ENCODE measurements around the gene SNX24. TPM values are rescaled to one million over a fixed set of nuclear protein-coding genes. Genes with fewer than 3 reads are reported as not detected.

Gene SNX24
- total RNA-seq, 1 experiment from 2014 or later: 10.8 TPM

DNA sequence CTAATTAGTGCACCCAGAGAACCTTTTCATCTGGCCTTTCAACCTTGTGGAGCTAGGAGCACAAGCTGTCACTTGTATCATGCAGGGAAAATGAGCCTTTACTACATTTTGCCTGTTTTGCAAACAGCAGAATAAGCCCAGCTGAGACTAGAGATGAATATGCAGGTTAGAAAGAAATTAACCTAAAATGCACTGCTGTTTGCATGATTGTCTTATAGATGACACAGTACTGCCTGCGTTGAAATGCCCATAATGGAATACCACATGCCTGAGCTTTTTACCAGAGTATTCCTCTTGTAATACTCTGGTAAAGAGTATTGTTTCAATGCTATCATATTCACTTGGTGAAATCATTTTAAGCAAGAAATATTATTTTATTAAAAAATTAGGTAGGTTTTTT lies 90.7 kb downstream of the SNX24 start:
- no peaks in the 10 kb centered on the region for H3K27me3 ChIP-seq (ENCODE audit: insufficient read depth, low read length)
- intact Hi-C loops (cut with micrococcal nuclease): no loop called here
- ATAC-seq: no peak
- no peak overlapping the region for H3K4me3 ChIP-seq (replicated peaks in 1 of 2; ENCODE audit: low read depth in 1 of 2, low read length in 2 of 2)
- H3K4me1 ChIP-seq (ENCODE audit: control insufficient read depth in 1 of 2, insufficient read depth in 2 of 2, low read length in 2 of 2): no peaks in the 10 kb centered on the region
- H2AFZ ChIP-seq (ENCODE audit: low read depth, low read length, poor library complexity, severe bottlenecking): no peak overlapping the region
- no peaks in the 10 kb centered on the region for H3K9me3 ChIP-seq (ENCODE audit: control insufficient read depth in 1 of 2, insufficient read depth in 1 of 2, low read depth in 1 of 2, low read length in 2 of 2)
- no peaks in the 10 kb centered on the region for H3K9me2 ChIP-seq (ENCODE audit: insufficient read depth)
- no peaks in the 10 kb centered on the region for H4K20me1 ChIP-seq (ENCODE audit: insufficient read depth)
- H3K4me2 ChIP-seq (ENCODE audit: low read length): no peak overlapping the region
- no peaks in the 10 kb centered on the region for H3K36me3 ChIP-seq (ENCODE audit: control insufficient read depth in 1 of 2, insufficient read depth in 2 of 2, low read length in 2 of 2)
- no peak overlapping the region for H3K9ac ChIP-seq (ENCODE audit: low read length)
- H3K79me2 ChIP-seq (ENCODE audit: insufficient read depth, low read length): no peaks in the 10 kb centered on the region
- BruUV-seq (replicated peaks): no TSS peak
- ChIA-PET RAD21 (ENCODE audit: low non-redundant PET in 1 of 2, low total read pairs in 2 of 2, uncharacterized antibody in 2 of 2, unreplicated experiment in 2 of 2) (no interaction called here), CTCF (no interaction called here), POLR2A (no interaction called here)
- no peak for DNase-seq (ENCODE audit: low read depth, low spot score)
- no peak overlapping the region for H3K27ac ChIP-seq (ENCODE audit: low read depth, low read length)
- TF ChIP-seq ZFX (IDR thresholded peaks at IDR 0.05) (no peak), SRF (IDR thresholded peaks at IDR 0.05; ENCODE audit: low read depth) (no peak), EGR1 (IDR thresholded peaks at IDR 0.05; ENCODE audit: low read depth) (no peak), SIN3A (IDR thresholded peaks at IDR 0.05; ENCODE audit: low read depth) (no peak), ZNF274 (IDR thresholded peaks at IDR 0.05; ENCODE audit: low read depth, low read length) (no peak), POLR2AphosphoS5 (IDR thresholded peaks at IDR 0.05; ENCODE audit: low read depth, low read length) (no peak)
- TF ChIP-seq, protein P1, sequence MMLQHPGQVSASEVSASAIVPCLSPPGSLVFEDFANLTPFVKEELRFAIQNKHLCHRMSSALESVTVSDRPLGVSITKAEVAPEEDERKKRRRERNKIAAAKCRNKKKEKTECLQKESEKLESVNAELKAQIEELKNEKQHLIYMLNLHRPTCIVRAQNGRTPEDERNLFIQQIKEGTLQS (IDR thresholded peaks at IDR 0.05): no peak

DNA sequence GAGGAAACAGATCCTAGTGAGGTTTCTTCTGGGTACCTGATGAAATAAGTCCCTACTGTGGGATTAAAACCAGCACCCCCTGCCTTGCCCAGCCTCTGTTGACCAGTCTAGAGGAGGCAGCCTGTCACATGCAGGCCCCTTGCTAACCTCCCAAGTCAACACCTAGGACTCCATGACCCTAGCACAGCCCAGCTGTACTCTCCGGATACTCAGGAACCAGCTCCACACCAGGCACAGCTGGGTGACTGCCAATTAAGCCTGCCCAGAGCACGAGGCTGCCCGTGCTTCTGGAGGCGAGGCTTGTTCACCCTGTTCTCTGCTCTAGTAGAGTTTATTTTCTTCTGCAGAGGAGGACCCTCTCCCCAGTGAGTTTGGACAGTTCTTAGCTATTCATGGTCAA lies 92.5 kb downstream of the SNX24 start:
- RAD21 ChIA-PET (ENCODE audit: low non-redundant PET in 1 of 2, low total read pairs in 2 of 2, uncharacterized antibody in 2 of 2, unreplicated experiment in 2 of 2): no interaction called here
- Histone ChIP-seq H3K4me1 (ENCODE audit: control insufficient read depth in 1 of 2, insufficient read depth in 2 of 2, low read length in 2 of 2) (peaks cover 0 to 8% of the 10 kb centered on the region in 2 experiments; a peak in 1 of 4 replicates), H3K27ac (ENCODE audit: low read depth, low read length) (no peak overlapping the region), H3K9me3 (ENCODE audit: control insufficient read depth in 1 of 2, insufficient read depth in 1 of 2, low read depth in 1 of 2, low read length in 2 of 2) (no peaks in the 10 kb centered on the region), H3K36me3 (ENCODE audit: control insufficient read depth in 1 of 2, insufficient read depth in 2 of 2, low read length in 2 of 2) (no peaks in the 10 kb centered on the region), H3K79me2 (ENCODE audit: insufficient read depth, low read length) (no peaks in the 10 kb centered on the region), H2AFZ (ENCODE audit: low read depth, low read length, poor library complexity, severe bottlenecking) (no peak overlapping the region), H3K4me2 (ENCODE audit: low read length) (no peak overlapping the region), H3K9me2 (ENCODE audit: insufficient read depth) (no peaks in the 10 kb centered on the region), H3K27me3 (ENCODE audit: insufficient read depth, low read length) (no peaks in the 10 kb centered on the region), H3K4me3 (replicated peaks in 1 of 2; ENCODE audit: low read depth in 1 of 2, low read length in 2 of 2) (no peak overlapping the region), H3K9ac (ENCODE audit: low read length) (no peak overlapping the region), H4K20me1 (ENCODE audit: insufficient read depth) (no peaks in the 10 kb centered on the region)
- POLR2A ChIA-PET: no interaction called here
- ATAC-seq (no peak), DNase-seq (ENCODE audit: low read depth, low spot score) (no peak)
- intact Hi-C loops (cut with micrococcal nuclease): no loop called here
- BruUV-seq (replicated peaks): no TSS peak
- CTCF ChIA-PET: no interaction called here
- TF ChIP-seq POLR2AphosphoS5 (IDR thresholded peaks at IDR 0.05; ENCODE audit: low read depth, low read length) (no peak), FOSL1 (IDR thresholded peaks at IDR 0.05; ENCODE audit: low read depth) (no peak), SIN3A (IDR thresholded peaks at IDR 0.05; ENCODE audit: low read depth) (no peak), EZH2 (IDR thresholded peaks at IDR 0.05) (no peak), RAD21 (IDR thresholded peaks at IDR 0.05; ENCODE audit: low read depth) (no peak), EZH2phosphoT487 (IDR thresholded peaks at IDR 0.05; ENCODE audit: borderline replicate concordance) (no peak)
- TF ChIP-seq, protein P2, sequence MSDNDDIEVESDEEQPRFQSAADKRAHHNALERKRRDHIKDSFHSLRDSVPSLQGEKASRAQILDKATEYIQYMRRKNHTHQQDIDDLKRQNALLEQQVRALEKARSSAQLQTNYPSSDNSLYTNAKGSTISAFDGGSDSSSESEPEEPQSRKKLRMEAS (IDR thresholded peaks at IDR 0.05): no peak
- TF ChIP-seq, protein P3, sequence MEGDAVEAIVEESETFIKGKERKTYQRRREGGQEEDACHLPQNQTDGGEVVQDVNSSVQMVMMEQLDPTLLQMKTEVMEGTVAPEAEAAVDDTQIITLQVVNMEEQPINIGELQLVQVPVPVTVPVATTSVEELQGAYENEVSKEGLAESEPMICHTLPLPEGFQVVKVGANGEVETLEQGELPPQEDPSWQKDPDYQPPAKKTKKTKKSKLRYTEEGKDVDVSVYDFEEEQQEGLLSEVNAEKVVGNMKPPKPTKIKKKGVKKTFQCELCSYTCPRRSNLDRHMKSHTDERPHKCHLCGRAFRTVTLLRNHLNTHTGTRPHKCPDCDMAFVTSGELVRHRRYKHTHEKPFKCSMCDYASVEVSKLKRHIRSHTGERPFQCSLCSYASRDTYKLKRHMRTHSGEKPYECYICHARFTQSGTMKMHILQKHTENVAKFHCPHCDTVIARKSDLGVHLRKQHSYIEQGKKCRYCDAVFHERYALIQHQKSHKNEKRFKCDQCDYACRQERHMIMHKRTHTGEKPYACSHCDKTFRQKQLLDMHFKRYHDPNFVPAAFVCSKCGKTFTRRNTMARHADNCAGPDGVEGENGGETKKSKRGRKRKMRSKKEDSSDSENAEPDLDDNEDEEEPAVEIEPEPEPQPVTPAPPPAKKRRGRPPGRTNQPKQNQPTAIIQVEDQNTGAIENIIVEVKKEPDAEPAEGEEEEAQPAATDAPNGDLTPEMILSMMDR (IDR thresholded peaks at IDR 0.05 in 2 of 3, conservative IDR thresholded peaks at IDR 0.05 in 1 of 3; ENCODE audit: borderline replicate concordance in 1 of 3, insufficient read depth in 1 of 3, low read depth in 2 of 3, low read length in 2 of 3): no peak
